ENCODE data around the gene SHLD3. TPM values are rescaled to one million over a fixed set of nuclear protein-coding genes. Genes with fewer than 3 reads are reported as not detected.
A peak's percentile ranks its signal among the peaks of the same experiment; 100 is the strongest.
"Not testable (repeated sequence)": the region's sequence is repeated elsewhere in the genome, so short reads cannot be mapped to it uniquely, and the experiment has no call there.

Gene SHLD3
- total and polyA plus RNA-seq, 11 donors = 1.3 to 2.8 (median 2.0) TPM

DNA sequence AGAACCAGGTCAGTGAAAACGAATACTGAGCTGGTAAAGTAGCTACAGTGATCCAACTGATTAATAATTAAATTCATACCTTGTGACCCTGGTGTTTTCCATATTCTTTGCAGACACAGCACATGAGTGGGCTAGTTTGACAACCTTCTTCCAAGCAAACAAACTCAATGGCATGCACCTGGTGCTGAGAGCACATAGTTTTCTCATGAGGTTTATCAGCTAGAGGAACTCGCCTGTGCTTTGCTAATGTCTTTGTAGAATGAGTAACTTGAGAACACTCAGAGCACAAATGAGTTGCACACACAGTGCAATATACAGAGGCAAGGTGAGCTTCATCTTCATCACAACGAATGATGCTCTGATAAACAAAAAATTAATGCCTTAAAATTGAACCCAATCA is 13.3 kb upstream of the SHLD3 start:
- Histone ChIP-seq H3K9me3 (no peaks in the 10 kb centered on the region), H3K4me1 (peaks cover 0 to 6% (median 0%) of the 10 kb centered on the region in 12 donors), H3K36me3 (peaks cover 0 to 100% (median 96%) of the 10 kb centered on the region in 9 donors), H3K4me3 (no peak overlapping the region), H3K27me3 (no peaks in the 10 kb centered on the region), H3K27ac (no peak overlapping the region)
- intact Hi-C loops (cut with DNase I) = no loop called here
- ATAC-seq (no peak), DNase-seq (no peak)
- TF ChIP-seq CTCF (IDR thresholded peaks at IDR 0.05) (no peak), POLR2A (IDR thresholded peaks at IDR 0.05) (no peak)
- WGBS, 4 donors = 57 to 65% (median 63%) methylated on average over 3 of the region's 3 CpGs

DNA sequence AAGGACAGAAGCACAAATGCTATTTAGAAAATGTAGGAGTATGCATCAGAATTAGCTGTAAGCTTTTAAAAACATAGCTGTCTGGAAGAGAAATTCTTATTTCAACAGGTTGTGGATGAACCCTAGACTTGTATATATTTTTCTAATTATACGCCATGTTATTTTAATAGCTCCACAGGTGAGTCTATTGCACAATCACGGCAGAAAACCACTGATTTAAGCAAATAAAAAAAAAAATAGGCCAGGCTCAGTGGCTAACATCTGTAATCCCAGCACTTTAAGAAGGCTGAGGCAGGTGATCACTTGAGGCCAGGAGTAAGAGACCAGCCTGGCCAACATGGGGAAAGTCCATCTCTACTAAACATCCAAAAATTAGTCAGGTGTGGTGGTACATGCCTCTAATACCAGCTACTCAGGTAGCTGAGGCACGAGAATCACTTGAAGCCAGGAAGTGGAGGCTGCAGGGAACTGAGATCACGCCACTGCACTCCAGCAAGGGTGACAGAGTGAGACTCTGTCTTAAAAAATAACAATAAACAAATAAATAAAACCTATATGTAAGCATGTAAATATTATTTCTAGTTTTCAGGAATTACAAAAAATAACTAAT is 12.4 kb upstream of the SHLD3 start:
- Histone ChIP-seq H3K4me3 (no peak overlapping the region), H3K36me3 (peaks cover 0 to 100% (median 92%) of the 10 kb centered on the region in 9 donors), H3K27ac (no peak overlapping the region), H3K4me1 (peaks cover 0 to 6% (median 0%) of the 10 kb centered on the region in 12 donors), H3K27me3 (no peaks in the 10 kb centered on the region), H3K9me3 (no peaks in the 10 kb centered on the region)
- WGBS, 4 donors = 86 to 91% (median 89%) methylated on average over 4 of the region's 4 CpGs
- DNase-seq (no peak), ATAC-seq (no peak)
- intact Hi-C loops (cut with DNase I) = no loop called here
- TF ChIP-seq CTCF (IDR thresholded peaks at IDR 0.05) (no peak), POLR2A (IDR thresholded peaks at IDR 0.05) (no peak)

- 89 to 95% (median 91%) methylated on average over 4 of the region's 4 CpGs for WGBS, 4 donors
- no peak overlapping the region for H3K27ac ChIP-seq
- ATAC-seq (no peak), DNase-seq (no peak)
- TF ChIP-seq POLR2A (IDR thresholded peaks at IDR 0.05) (no peak), CTCF (IDR thresholded peaks at IDR 0.05) (no peak)
- intact Hi-C loops (cut with DNase I) = no loop called here
- H3K4me3 ChIP-seq = no peak overlapping the region
- no peaks in the 10 kb centered on the region for H3K27me3 ChIP-seq
- peaks cover 0 to 40% (median 19%) of the 10 kb centered on the region in 12 donors for H3K4me1 ChIP-seq
- H3K36me3 ChIP-seq = peaks cover 0 to 34% (median 19%) of the 10 kb centered on the region in 9 donors
- no peaks in the 10 kb centered on the region for H3K9me3 ChIP-seq
Observed at GRCh38 chr5:65620021-65620420, 4.8 kb upstream of the SHLD3 start.

DNA sequence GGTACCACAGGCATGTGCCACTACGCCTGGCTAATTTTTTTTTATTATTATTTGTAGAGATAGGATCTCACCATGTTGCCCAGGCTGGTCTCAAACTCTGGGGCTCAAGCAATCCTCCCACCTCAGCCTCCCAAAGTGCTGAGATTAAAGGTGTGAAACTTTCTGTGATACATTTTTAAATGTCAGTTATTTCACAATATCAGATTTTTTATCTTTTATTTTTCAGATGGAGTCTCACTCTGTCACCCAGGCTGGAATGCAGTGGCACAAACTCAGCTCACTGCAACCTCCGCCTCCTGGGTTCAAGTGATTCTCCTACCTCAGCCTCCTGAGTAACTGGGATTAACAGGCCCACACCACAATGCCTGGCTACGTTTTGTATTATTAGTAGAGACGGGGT is 2.9 kb upstream of the SHLD3 start:
- H3K27me3 ChIP-seq; H3K27ac ChIP-seq; intact Hi-C loops (cut with DNase I); ATAC-seq; H3K9me3 ChIP-seq; DNase-seq: not testable (repeated sequence)
- Histone ChIP-seq H3K4me1 (peaks cover 0 to 48% (median 29%) of the 10 kb centered on the region in 12 donors), H3K4me3 (peak overlapping the region in 1 of 12 donors; percentile 76), H3K36me3 (peaks cover 0 to 15% (median 1%) of the 10 kb centered on the region in 9 donors)
- 77 to 84% (median 82%) methylated on average over 4 of the region's 4 CpGs for WGBS, 4 donors

GRCh38 chr5:65623482-65623881 is 1.3 kb upstream of the SHLD3 start:
- ATAC-seq (no peak), DNase-seq (no peak)
- H3K9me3 ChIP-seq = no peaks in the 10 kb centered on the region
- H3K4me1 ChIP-seq = peaks cover 0 to 42% (median 29%) of the 10 kb centered on the region in 12 donors
- H3K27ac ChIP-seq = peak overlapping the region in 11 of 12 donors; percentile 65 to 94 (median 91)
- peaks cover 0 to 6% (median under 1%) of the 10 kb centered on the region in 9 donors for H3K36me3 ChIP-seq
- no peaks in the 10 kb centered on the region for H3K27me3 ChIP-seq
- peak overlapping the region; percentile 60 to 96 (median 76) for H3K4me3 ChIP-seq
- intact Hi-C loops (cut with DNase I) = no loop called here
- 4 to 8% (median 5%) methylated on average over 9 of the region's 9 CpGs for WGBS, 4 donors
- TF ChIP-seq CTCF (IDR thresholded peaks at IDR 0.05) (no peak), POLR2A (IDR thresholded peaks at IDR 0.05) (no peak)

All from heart left ventricle (tissue), 16 donors.